DMS 273 (cell line): ENCODE data around the gene NCF1.
"Not testable (repeated sequence)": the region's sequence is repeated elsewhere in the genome, so short reads cannot be mapped to it uniquely, and the experiment has no call there.

Experiments
- DNase-seq: peaks from one replicate; lab custom pipeline; 2025; ENCODE audit not compliant: unreplicated experiment; lab: John Stamatoyannopoulos, UW

NCF1 gene

GRCh38 chr7:74773760-74774750 is at the start of gene NCF1:
Gene NCF1, plus strand, starts transcription at chr7:74774011. Its CDS starts 21 bp downstream, at chr7:74774032.
- not testable (repeated sequence) for DNase-seq

- no peak for DNase-seq
Measured at GRCh38 chr7:74725840-74726239, 48.0 kb upstream of the NCF1 start.

GRCh38 chr7:74726309-74727101 is 47.3 kb upstream of the NCF1 start:
- no peak for DNase-seq

- not testable (repeated sequence) for DNase-seq
Measured at GRCh38 chr7:74728686-74729085, 45.1 kb upstream of the NCF1 start.

GRCh38 chr7:74730186-74730585 is 43.6 kb upstream of the NCF1 start:
- DNase-seq = not testable (repeated sequence)

- not testable (repeated sequence) for DNase-seq
Measured at GRCh38 chr7:74739974-74740703, 33.7 kb upstream of the NCF1 start.

GRCh38 chr7:74743936-74744557 is 29.8 kb upstream of the NCF1 start:
- DNase-seq = not testable (repeated sequence)

GRCh38 chr7:74753921-74754482 is 19.8 kb upstream of the NCF1 start:
- not testable (repeated sequence) for DNase-seq

- DNase-seq = not testable (repeated sequence)
Measured at GRCh38 chr7:74756673-74757072, 17.1 kb upstream of the NCF1 start.

- DNase-seq = not testable (repeated sequence)
Measured at GRCh38 chr7:74758268-74758667, 15.5 kb upstream of the NCF1 start.

- not testable (repeated sequence) for DNase-seq
Measured at GRCh38 chr7:74758982-74759381, 14.8 kb upstream of the NCF1 start.

GRCh38 chr7:74765205-74765918 is 8.4 kb upstream of the NCF1 start:
- not testable (repeated sequence) for DNase-seq

- DNase-seq = not testable (repeated sequence)
Measured at GRCh38 chr7:74766509-74766908, 7.3 kb upstream of the NCF1 start.

- DNase-seq = not testable (repeated sequence)
Measured at GRCh38 chr7:74766991-74767390, 6.8 kb upstream of the NCF1 start.

GRCh38 chr7:74770062-74770461 is 3.7 kb upstream of the NCF1 start:
- DNase-seq = not testable (repeated sequence)

GRCh38 chr7:74772093-74772492 is 1.7 kb upstream of the NCF1 start:
- DNase-seq = not testable (repeated sequence)

- not testable (repeated sequence) for DNase-seq
Measured at GRCh38 chr7:74775111-74775510, 1.3 kb downstream of the NCF1 start.

- not testable (repeated sequence) for DNase-seq
Measured at GRCh38 chr7:74779053-74779452, 5.2 kb downstream of the NCF1 start.

GRCh38 chr7:74781746-74782145 is 7.9 kb downstream of the NCF1 start:
- DNase-seq = not testable (repeated sequence)
